HL-60/S4 (cell line): Measurements from ENCODE around the gene OPA1.

ENCODE experiments used
- in situ Hi-C: fragments of 300-500 bp; cut with MboI; formaldehyde crosslinking; loops from 2 replicates; pipeline ENCODE4 v1.14.3; 2022; ENCODE audit warnings: low sequenced_read_pairs

OPA1 gene

DNA sequence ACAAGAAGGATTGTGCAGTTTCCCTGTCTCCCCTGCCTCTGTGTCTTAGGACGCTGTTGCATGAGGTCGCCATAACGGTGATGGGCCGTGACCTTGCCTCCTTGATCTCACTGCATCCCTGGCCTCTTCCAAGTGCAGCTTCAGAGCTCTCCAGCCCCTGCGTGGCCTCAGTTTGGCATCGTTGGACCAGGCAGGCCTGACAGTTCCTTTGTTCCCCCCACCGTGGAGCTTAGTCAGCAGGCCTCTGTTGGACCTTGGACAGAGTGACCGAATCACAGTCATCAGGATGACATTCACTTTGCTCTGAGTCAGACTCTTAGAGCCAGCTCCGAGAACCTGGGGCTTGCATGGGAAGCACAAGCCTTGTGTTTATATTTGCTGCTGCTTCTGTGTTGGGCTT is 139.4 kb downstream of the OPA1 start:
- in situ Hi-C loops, result no loop called here

DNA sequence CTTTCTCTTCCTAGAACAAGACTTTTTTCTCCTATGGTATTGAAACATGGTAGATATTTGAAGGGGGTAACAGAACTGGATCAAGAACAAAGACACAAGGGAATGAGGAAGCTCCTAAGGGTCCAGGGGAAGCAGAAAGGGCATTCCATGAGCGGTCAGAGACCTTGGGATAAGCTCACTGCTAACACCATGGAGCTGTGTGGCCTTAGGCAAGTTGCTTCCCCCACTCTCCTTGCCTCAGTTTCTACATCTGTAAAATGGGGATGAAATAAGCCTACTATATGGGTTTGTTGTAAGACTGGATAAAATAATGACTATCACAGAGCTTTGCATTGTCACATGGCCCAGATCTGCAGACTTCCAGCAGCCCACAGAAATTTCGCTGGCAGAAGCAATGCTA is 139.8 kb downstream of the OPA1 start:
- in situ Hi-C loops, result no loop called here

DNA sequence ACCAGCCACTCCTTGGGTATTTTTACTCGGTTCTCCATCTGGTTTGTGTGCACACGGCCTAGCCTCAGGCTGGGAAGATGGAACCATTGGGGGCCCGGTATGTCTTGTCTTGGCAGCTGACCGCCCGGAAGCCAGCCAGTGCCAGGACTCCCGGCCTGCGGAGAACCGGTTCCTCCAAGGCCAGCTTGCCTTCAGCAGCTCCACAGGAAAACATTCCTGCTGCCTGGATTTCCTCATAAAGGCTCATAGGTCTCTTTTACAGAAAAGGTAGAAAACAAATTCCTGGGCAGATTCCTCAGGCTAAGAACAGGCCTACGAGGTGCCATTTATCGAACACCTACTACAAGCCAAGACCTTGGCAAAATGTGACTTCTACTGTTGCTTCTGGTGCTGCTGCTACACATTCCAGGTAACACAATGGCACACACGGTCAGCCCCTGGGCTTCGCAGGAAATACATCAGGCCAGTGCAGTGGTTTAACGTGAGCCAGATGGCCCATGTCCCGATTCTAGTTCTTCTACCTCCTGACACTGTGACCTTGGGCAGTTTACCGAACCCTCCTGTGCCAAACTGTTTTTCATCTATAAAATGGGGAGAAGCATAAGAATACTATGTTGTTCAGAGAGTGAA is 141.8 kb downstream of the OPA1 start:
- in situ Hi-C loops, result no loop called here

DNA sequence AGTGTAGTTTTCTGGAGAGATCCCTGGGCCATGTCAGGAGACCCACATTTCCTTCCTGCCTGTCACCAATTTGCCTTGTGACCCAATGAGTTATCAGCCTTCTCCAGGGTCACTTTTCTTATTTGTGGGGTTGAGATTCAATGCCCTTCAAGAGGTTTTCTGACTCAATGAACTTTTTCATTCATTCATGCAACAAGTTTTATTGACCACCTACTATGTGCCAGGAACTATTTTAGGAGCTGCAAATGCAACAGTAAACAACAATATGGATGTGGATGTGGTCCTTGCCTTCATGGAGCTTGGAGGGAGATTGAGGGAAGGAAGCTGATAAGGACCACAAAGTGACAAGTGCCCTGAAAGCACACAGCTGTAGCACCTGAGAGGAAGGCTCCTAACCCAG is 142.8 kb downstream of the OPA1 start:
- in situ Hi-C loops, result no loop called here

DNA sequence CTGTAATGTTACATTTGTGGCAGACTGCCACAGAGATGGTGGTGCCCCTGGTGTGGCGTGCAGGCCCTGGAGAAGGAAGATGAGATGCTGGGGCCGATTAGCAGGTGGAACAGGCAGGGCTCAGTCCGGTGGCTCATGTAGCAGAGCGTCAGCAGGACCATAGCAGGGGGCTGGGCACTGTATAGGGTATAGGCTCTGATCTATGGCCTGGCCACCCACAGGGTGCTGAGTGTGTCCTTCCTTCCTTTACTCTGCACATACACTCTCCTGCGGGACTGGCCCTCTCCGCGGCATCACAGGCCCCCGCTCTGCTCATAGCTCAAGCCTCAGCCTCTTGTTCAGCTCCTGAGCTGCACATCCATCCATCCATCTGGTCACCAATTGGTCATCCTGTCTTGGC is 143.6 kb downstream of the OPA1 start:
- in situ Hi-C loops, result no loop called here

DNA sequence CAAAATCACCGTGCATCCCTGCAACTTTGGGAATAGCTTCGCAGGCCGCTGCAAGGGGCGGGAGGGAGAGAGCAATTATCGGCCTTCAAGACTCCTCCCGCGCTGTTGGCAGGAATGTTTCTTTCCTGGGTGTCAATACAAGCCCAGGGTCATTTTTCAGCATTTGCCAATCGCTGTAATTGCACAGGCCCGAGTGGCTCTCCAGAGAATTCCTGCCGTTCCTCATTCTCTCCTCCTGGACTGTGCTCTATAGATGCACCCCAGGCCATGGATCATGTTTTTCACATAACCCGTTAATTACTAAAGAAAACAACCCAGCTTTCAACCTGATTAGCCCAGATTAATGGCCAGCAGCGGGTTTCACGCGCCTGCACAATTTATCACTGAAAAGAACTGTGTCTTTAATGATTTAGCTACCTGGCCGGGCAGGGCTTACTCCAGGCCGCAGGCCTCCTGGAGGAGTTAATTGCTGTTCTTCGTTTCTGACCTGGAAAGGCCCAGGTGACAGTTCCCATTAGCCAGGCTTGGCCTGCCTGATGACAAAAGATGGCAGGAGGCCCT is 144.3 kb downstream of the OPA1 start:
- in situ Hi-C loops, result no loop called here

DNA sequence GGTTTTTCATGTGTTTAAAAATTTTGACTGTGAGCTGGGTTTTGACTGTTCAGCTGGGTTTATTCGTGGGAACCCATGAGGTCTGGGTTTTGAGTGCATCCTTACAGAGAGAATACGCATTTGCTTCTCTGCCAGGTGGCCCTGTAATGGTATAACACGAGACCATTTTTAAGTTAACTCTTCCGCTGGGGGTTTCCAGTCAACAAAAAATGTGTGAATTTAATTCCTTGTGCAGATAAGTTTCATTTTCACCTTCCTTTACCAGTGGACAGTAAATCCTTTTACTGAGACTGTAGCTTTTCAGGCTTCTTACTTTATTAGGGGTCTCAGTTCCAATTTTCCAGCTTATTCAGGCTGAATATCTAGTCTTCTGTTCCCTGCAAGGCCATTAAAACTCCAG is 149.6 kb downstream of the OPA1 start:
- in situ Hi-C loops, result no loop called here

DNA sequence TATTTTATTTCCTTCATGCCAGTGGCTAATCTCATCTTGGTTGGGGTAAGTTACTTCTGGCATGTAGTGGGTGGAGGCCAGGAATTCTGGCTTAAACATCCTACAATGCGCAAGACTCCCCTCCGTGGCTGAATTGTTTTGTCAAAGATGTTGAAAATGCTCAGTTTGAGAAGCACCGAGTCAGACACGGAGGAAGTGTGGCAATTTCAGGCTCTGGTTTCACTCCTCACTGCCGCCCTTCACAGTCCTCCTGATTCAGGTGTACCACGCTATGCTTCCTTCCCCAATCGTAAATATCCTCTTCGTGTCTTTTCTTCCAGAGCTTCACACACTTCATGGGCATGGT is 150.7 kb downstream of the OPA1 start:
- in situ Hi-C loops, result no loop called here

DNA sequence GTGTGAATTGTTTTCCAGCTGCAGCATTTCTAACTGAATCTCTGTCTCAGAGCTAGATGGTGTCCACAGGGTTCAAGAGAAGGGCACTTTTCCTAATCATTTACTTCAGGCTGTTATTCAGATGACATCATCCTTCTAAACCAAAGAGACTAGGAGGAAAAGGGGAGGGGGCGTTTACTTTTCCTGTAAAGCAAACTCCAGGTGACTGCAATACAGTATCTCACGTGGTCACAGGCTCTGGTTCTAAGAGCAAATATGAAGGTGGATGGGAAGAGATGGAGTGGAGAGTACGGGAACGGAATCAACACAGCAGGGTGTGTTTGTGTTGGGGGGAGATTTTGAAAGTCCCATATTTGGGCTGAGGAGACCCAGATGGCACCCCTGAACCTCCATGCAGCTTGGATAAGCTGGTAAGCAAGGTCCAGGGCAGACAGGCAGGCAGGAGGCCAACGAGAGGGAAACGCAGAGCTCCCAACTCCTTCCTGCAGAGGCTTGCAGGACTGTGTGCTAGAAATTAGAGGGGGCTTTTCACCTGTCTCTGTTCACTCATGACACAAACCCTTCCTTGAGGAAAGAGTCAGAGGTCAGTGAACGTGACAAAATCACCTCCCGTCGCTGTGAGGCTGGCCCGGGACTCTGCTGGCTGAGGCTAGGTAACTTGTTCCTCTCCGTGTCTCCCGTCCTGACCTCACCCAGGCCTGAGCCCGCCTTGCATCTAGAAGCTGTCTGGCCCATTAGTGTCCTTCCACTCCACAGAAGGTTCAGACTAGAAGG is 151.2 kb downstream of the OPA1 start:
- in situ Hi-C loops, result no loop called here

DNA sequence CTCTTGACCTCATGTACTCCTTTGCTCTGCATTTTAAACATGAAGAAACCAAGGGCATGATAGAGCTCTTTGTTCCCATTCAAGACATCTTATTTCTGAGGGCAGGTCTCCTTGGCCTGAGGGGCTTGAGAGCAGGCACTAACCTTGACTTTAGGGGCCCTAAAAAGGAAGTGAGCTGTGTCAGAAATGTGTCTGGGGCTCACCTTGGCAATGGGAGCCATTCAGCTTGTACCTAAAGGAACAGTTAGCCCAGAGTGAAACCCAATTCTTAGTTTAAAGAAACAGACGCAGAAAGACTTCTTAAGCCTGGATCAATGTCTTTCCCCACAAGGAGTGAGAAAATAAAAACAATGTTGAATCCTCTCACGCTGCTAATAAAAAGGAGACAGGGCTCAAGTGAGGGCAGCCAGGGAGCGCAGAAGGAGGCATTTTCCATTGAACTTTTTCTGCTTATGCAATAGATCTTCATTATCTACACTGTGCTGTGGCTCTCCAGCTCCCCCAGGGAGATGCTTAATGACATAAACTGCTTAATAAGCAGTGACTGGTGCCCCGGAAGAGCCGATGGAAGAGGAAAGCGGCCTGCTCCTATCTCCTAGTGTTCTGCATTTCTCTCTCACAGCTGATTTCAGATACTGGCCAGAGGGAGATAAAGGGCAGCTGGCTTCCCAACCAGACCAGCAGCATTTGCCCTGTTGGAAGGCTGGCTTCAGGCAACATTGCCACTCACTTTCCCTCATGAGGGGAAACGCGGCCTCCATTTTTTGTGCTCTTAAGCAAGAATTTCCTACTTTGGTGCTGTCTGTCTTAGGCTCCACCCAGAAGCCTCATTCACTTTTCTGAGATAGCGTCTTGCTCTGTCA is 152.0 kb downstream of the OPA1 start:
- in situ Hi-C loops, result no loop called here

DNA sequence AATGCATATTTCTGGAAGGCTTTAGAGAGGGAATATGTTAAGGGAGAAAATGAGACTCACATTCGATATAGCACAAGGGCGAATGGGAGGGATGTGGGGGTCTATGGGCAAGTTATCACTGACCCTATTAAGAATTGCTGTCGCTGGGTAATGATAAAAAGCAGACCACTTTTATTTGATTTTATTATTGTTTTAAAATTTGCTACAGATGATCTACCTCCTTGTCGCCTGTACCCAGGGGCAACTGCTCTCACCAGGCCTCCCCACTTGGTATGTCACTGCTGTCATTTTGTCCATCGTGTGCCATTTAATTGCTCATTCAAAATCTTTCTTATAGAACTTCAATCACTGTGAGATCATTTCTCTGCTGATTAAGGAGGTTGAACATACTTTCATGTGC is 153.8 kb downstream of the OPA1 start:
- in situ Hi-C loops, result no loop called here
